Measurements from ENCODE around the gene ATP8A1.

DNA sequence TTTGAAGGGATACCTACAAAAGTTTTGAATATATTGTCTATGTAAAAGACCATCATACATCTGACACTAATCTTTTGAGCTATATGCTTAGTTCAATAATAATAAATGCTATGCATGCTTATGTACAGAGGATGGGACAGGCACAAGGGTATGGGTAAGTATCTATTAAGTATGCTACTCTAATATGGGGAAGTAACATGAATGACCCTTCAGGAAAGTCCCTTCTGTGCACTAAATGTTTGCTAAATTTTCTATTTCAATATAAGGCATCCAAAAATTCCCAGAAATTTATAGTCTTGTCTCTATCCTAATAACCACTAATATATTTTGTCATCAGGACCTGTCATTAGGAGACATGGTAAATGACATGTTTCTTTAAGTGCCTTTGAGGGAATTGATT lies 19.0 kb downstream of the ATP8A1 start:
- TF ChIP-seq, protein P1, sequence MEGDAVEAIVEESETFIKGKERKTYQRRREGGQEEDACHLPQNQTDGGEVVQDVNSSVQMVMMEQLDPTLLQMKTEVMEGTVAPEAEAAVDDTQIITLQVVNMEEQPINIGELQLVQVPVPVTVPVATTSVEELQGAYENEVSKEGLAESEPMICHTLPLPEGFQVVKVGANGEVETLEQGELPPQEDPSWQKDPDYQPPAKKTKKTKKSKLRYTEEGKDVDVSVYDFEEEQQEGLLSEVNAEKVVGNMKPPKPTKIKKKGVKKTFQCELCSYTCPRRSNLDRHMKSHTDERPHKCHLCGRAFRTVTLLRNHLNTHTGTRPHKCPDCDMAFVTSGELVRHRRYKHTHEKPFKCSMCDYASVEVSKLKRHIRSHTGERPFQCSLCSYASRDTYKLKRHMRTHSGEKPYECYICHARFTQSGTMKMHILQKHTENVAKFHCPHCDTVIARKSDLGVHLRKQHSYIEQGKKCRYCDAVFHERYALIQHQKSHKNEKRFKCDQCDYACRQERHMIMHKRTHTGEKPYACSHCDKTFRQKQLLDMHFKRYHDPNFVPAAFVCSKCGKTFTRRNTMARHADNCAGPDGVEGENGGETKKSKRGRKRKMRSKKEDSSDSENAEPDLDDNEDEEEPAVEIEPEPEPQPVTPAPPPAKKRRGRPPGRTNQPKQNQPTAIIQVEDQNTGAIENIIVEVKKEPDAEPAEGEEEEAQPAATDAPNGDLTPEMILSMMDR (IDR thresholded peaks at IDR 0.05): no peak
- no peak for TF ChIP-seq POLR2AphosphoS5 (IDR thresholded peaks at IDR 0.05)
- no peak for TF ChIP-seq EP300 (IDR thresholded peaks at IDR 0.05)
- TF ChIP-seq POLR2A (IDR thresholded peaks at IDR 0.05): no peak

All from upper lobe of left lung (tissue), 4 donors.